Measurements from ENCODE around the gene C11orf91. TPM values are rescaled to one million over a fixed set of nuclear protein-coding genes. Genes with fewer than 3 reads are reported as not detected.
A peak's percentile ranks its signal among the peaks of the same experiment; 100 is the strongest.
"Not testable (repeated sequence)": the region's sequence is repeated elsewhere in the genome, so short reads cannot be mapped to it uniquely, and the experiment has no call there.

C11orf91 gene, protein sequence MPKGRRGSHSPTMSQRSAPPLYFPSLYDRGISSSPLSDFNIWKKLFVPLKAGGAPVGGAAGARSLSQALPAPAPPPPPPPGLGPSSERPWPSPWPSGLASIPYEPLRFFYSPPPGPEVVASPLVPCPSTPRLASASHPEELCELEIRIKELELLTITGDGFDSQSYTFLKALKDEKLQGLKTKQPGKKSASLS
- not detected in 2 replicates for total RNA-seq (2014; rRNA removed; shearing (Covaris generic))
- polyA plus RNA-seq (2014; cell fraction: nucleus; rRNA removed), result not detected in 2 replicates

DNA sequence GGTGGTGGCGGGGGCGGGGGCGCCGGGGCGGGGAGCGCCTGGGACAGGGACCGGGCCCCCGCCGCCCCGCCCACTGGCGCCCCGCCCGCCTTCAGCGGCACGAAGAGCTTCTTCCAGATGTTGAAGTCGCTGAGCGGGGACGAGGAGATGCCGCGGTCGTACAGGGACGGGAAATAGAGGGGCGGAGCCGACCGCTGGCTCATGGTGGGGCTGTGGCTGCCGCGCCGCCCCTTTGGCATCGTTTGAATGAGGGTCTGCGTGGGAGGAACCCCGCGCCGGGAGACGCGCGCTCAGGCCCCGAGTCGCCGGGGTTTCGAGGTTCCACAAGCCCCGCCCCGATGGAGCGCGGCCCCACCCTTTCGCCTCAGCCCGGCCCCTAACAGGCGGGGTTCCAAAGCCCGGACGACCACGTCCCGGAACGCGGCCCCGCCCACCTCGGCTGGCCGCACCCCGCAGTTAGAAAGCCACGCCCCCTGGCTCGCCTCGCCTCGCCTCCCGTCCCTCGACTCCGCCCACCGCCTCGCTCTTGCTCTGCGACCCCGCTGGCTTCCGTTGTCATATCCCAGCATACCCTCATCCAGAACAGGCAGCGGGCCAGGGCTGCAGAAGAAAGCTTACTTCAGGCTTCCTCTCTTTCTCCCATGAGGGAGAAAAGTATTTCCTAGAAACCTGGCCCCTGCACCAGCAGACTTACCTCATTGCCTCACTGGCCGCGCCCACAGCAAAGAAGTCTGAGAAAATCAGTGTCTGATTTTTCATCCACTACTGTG lies at the start of gene C11orf91:
TSS of gene C11orf91 (minus strand) at position 325 of the 770 bp plus-strand sequence. CDS start at position 239, 86 bp downstream.
- DNase-seq (ENCODE audit: extremely low read depth, low read depth), result peak; percentile 85

DNA sequence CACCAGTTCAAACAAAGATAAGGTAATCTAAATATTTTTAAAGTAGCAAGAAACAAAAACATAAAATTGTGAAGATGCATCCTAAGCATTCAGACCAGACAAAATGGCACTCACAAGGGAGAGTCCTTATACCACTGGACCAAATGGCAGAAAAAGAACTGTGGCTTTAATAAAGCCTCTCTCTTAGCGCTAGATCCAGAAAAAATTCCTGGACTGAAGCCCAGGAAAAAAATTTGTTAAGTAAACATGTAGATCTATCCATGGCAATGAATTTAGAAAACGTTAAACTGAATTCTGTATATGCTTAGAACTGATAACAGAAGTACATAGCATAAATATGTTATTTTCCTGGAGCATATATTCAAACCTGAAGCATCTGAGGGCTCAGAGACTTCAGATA lies 47.4 kb upstream of the C11orf91 start:
- no peak for DNase-seq (ENCODE audit: extremely low read depth, low read depth)

DNA sequence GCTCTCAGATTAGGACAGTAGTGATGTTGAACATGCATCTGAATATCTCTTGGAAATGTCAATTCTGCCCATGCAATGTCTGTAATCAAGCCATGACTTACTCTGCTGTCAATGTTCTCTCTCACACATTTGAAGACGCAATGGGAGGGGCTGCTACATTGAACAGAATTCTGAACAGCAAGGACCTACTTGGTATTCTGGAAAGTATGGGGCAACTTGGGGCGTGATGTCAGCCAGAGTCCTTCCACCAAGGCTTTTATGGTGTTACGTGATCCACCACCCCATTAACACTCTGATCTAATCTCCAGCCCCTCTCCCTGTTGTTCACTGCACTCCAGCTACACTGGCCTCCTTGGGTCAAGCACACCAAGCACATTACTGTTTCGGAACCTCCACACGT lies 42.7 kb upstream of the C11orf91 start:
- DNase-seq (ENCODE audit: extremely low read depth, low read depth), result no peak

DNA sequence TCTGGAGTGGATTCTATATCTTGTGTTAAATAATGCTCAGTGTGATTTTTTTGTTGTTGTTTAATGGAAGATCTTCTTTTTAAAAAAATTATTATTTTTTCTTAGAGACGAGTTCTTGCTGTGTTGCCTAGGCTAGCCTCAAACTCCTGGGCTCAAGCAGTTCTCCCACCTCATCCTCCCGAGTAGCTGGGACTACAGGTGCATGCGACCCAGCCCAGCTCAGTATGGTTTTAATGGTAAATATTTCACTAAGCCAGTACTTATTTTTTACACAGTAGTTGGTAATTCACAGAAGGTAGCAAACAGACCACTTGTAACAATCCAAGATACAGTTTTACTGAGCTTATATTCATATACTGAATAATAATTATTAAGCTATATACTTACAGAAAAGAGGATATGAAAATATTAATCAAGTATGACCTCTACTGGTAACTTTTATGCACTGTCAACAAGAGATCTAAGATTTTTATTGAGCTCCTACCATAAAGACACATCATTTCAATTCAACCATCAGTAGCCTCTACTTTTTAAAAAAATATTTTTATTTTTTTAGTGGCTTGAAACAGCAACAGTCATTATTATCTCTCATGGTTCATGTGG lies 41.7 kb upstream of the C11orf91 start:
- DNase-seq (ENCODE audit: extremely low read depth, low read depth), result no peak

DNA sequence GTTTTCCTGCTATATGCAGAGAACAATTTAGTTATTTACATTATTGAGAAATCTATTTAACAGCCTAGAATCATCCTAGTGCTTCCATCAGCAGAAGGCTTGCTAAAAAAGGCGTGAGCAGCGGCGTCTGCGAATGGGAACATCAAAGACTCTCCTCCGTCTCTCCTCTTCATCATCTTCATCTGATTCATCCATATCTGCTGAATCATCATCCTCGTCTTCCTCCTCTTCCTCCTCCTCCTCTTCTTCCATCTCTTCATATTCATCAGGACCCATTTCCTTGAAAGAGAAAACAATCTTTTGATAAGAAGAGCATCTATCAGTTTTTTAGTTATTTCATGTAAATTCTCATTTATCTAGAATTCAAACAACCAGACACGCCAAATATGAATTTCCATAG lies 41.2 kb upstream of the C11orf91 start:
- no peak for DNase-seq (ENCODE audit: extremely low read depth, low read depth)

DNA sequence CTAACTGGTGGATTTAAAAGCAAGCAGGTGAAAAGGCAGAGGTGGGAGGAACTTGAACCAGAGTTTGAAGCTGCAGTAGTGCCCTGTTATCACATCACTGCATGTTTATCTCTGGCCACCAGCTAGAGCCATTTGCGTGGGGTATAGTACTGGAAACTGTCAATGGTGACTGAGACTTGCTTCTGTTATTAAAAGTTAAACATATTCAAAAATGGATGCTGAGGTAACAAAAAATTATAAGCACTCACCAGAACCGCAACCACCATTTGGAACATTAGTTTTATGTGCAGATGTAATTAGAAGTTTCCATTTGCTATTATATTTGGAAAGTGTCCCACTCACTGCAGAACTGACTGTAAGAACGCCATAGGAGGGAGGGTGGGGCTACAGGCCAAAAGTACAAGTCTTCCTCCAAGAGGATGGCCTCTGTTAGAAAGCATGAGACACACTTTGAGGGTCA lies 36.8 kb upstream of the C11orf91 start:
- DNase-seq (ENCODE audit: extremely low read depth, low read depth), result no peak

DNA sequence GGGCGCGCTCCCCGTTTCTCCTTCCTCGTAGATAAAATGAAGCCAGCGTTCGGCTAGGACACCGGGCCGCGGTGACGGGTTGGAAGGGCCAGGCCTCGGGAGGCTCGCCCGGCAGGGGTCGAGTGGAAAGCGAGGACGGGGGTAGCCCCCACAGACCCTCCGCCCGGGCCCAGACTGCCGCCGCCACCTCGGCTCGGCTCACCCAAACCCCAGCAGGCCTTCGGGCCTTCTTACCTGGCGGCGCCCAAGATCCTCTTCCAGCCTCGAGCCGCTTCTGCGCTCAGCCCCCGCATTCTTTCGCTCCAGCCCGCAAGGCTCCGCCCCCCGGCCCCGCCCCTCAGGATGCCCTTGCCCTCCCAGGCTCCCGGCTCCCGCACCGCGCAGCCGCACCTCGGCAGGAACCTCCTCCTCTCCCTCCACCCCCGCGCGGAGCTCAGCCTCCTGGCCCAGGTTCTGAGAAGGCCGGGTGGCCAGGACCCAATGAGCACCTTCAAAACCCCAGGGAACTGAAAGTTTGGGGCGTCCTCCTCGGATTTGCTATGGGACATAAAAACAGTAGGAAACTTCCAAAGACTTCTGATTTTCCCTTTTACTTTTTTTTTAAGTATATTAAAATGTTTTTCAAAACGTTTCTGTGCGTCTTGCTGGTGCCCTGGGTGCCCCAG lies 35.7 kb upstream of the C11orf91 start, which contains the start of gene CD59:
TSS of gene CD59 (minus strand) at position 276 of the 665 bp plus-strand sequence. CDS start 13,978 bp downstream, outside the sequence.
- peak; percentile 85 for DNase-seq (ENCODE audit: extremely low read depth, low read depth)

DNA sequence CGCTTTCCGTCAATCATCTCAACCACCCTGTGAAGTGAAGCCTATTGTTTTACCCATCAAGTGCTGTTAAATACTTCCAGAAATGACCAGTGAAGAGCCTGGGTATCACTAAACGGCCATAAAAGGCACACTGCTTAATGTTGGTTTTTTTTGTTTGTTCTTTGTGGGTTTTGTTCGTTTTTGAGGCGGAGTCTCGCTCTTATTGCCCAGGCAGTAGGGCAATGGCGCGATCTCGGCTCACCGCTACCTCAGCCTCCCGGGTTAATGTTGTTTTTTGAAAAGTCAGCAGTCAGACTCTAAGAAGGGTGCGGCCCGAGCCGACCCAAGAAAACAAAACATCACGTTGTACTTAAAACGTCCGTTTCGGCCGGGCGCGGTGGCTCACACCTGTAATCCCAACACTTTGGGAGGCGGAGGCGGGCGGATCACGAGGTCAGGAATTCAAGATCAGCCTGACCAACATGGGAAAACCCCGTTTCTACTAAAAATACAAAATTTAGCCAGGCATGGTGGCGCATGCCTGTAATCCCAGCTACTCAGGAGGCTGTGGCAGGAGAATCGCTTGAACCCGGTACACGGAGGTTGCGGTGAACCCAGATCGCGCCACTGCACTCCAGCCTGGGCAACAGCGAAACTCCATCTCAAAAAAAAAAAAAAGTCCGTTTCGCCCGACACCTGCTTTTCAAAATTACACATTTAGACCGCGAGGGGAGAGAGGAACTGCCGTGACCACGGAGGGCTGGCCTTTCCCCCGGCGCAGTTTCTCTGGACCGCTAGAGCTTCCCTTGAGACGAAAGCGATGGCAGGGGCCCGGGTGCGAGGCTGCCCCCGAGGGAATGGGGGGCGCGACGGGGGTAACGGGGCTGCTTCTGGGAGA lies 34.9 kb upstream of the C11orf91 start:
- no peak for DNase-seq (ENCODE audit: extremely low read depth, low read depth)

DNA sequence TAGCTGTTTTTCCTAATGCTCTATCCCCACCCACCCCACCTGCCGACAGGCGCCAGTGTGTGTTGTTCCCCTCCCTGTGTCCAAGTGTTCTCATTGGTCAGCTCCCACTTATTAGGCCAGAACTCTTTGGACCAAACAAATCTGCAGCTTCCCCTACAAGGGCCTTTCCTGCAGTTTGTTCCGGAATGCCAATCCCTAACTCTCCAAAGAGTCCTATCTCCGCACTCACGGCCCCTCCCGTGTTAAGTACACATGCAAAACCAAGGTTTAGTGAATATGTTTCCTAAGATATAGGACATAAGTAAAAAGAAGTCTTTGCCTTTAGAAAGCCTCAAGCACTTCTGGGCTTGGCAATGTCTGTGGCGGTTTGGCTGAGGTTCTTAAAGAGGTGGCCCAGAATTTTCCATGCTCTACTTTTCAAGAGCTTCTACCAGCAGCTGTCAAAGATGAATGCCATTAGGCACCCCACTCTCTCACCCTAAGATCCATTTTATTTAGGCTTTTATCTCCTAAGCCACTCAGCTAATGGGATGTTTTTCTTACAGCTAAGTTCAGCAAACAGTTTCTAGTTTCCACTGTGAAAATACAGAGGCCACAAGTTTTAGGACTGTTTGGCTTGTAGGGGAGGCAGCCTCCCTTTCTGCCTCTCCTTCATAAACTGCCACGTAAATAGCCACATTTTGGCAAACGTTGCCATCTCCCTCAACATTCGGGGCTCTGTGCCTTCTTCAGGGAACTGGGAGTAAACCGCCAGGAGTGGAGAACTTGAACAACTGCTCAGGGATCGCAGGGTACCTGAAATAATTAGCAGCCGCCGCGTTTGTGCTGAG lies 34.0 kb upstream of the C11orf91 start:
- no peak for DNase-seq (ENCODE audit: extremely low read depth, low read depth)

DNA sequence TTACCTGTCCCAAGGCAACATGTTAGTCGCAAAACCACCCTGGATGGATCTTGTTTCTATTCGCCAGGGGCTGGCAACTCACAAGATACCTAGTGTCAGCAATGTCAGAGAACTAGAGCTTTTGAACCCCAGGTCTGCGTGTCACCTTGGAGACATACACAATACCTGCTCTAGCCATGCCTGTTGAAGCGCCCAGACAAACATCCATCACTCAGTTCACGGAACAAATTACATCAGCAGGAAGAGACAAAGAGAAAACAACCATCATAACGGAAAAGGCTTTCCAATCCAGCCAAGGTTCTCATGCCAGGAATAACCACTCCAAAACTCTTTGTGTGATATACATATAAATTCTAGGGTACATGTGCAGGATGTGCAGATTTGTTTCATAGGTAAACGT lies 33.4 kb upstream of the C11orf91 start:
- no peak for DNase-seq (ENCODE audit: extremely low read depth, low read depth)

DNA sequence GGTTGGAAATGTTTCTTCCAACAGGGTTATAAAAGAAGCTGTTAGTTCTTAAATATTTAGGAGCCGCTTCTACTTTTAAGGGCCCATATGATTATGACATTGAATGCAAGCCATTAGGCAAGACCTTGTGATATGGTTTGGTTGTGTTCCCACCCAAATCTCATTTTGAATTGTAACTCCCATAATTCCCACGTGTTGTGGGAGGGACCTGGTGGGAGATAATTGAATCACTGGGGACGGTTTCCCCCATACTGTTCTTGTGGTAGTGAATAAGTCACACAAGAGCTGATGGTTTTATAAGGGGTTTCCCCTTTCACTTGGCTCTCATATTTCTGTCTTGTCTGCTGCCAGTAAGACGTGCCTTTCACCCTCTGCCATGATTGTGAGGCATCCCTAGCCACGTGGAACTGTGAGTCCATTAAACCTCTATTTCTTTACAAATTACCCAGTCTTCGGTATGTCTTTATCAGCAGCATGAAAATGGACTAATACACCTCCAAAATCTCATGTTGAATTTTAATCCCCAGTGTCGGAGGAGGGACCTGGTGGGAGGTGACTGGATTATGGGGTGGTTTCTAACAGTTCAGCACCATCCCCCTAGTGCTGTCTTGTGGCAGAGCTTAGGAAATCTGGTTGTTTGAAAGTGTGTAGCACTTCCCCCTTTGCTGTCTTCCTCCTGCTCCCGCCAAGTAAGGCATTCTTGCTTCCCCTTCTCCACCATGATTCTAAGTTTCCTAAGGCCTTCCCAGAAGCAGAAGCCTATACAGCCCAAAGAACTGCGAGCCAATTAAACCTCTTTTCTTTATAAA lies 31.3 kb upstream of the C11orf91 start:
- no peak for DNase-seq (ENCODE audit: extremely low read depth, low read depth)

DNA sequence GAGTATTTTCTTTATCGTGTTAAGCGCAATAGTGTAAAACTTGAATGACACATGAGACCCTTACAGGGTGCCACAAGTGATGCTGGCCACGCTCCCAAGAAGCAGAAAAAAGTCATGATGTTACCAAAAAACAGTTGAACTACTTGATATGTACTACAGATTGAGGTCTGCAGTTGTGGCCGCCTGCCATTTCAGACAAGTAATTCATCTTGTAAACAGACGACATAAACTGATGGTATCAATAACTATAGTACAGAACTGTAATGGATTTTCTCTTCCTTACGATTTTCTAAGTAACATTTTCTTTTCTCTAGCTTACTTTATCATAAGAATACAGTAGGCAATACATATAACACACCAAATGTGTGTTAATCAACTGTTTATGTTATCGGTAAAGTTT lies 30.1 kb upstream of the C11orf91 start:
- no peak for DNase-seq (ENCODE audit: extremely low read depth, low read depth)

DNA sequence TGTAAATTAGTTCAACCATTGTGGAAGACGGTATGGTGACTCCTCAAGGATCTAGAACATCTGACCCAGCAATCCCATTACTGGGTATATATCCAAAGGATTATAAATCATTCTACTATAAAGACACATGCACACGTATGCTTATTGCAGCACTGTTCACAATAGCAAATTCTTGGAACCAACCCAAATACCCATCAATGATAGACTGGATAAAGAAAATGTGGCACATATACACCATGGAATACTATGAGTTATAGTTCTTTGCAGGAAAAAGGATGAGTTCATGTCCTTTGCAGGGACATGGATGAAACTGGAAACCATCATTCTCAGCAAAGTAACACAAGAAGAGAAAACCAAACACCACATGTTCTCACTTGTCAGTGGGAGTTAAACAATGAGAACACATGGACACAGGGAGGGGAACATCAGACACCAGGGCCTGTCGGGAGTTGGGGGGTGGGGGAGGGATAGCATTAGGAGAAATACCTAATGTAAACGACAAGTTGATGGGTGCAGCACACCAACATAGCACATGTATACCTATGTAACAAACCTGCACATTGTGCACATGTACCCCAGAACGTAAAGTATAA lies 28.5 kb upstream of the C11orf91 start:
- DNase-seq (ENCODE audit: extremely low read depth, low read depth), result not testable (repeated sequence)

DNA sequence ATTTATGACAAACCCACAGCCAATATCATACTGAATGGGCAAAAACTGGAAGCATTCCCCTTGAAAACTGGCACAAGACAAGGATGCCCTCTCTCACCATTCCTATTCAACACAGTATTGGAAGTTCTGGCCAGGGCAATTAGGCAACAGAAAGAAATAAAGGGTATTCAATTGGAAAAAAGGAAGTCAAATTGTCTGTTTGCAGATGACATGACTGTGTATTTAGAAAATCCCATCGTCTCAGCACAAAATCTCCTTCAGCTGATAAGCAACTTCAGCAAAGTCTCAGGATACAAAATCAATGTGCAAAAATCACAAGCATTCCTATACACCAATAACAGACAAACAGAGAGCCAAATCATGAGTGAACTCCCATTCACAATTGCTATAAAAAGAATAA lies 26.9 kb upstream of the C11orf91 start:
- DNase-seq (ENCODE audit: extremely low read depth, low read depth), result not testable (repeated sequence)

DNA sequence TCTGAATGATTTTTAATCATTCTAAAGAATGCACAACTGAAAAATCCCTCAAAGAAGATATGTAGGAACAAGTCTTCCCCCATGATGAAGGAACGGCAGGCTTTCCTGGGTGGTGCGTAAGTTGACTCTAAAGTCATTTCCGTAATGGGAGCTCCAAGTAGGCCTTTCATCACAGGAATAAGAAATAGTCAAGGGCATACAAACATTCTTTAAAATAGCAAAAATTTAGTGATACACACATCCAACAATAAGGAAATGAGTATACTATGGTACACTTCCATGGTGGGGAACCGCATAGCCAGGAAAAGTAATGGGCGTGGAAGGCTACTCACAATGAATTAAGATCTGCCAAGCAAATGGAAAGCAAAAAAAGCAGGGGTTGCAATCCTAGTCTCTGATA lies 24.9 kb upstream of the C11orf91 start:
- DNase-seq (ENCODE audit: extremely low read depth, low read depth), result no peak

DNA sequence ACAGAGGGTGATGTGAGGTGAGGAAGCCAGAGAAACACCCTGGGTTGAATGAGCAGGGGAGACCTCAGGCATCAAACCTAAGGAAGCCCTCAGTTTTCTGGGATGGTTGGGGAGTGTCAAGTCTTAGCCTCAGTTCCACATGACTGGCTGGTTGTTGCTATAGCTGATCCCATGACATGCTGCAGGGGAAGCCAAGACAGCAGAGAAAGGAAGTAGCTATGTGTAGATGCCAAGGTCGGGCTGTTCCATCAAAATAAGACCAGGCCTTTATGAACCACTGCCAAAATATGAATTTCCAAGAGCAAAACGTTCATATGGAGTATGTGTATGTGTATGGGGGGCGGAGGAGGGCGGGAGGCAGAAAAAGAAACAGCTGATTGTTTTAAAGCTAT lies 24.0 kb upstream of the C11orf91 start:
- no peak for DNase-seq (ENCODE audit: extremely low read depth, low read depth)

DNA sequence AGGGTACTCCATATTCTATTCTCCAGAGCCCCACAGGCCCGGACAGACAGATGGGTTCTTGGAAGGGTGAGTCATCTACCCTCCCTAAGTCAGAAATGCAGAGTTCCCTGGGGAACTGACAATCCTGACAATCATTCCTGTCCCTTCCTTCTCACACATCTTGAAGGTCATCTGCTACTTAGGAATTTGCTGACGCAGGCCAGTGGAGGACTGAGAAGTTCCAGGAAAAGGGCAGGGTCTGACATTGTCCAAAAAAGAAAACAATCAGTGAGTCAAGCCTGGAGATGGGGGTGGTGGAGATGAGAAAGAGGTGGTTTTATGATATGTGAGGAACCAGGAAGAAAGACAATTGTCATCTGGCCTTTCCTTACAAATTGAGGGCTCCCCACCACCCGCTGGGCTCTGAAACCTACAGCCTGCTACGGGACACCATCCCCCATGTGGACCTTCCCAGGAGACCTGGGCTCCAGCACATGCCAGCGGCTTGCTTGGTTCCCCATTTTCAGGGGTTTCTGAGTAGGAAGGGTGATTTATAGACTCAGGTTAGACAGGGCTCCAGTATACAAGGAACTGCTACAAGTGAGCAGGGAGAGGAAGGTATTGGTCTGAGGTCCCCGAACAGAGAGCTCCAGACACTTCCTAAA lies 22.7 kb upstream of the C11orf91 start:
- DNase-seq (ENCODE audit: extremely low read depth, low read depth), result peak; percentile 60
